HG02885 (cell line): ENCODE measurements around the gene ANTXR1.

Experiments used
- ATAC-seq: cut with Tn5 transposase; IDR thresholded peaks from one replicate; pipeline ENCODE4 v1.9.1; 2021; ENCODE audit warnings: mild to moderate bottlenecking; ENCODE audit not compliant: unreplicated experiment, poor library complexity

ANTXR1 gene

DNA sequence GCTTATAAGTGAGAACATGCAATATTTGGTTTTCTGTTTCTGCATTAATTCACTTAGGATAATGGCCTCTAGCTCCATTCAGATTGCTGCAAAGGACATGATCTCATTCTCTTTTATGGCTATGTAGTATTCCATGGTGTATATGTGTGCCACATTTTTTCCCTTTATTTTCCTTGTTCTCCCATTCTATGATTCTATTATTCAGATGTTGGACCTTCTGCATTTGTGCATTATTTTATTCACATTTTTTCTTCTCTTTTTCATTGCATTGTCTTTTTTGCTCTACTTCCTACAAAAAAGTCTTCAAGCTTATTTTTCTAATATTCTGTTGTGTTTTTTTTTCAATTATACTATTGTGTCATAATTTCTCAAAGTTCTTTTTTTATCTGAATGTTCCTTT, 11.1 kb upstream of the ANTXR1 start:
- no peak for ATAC-seq

DNA sequence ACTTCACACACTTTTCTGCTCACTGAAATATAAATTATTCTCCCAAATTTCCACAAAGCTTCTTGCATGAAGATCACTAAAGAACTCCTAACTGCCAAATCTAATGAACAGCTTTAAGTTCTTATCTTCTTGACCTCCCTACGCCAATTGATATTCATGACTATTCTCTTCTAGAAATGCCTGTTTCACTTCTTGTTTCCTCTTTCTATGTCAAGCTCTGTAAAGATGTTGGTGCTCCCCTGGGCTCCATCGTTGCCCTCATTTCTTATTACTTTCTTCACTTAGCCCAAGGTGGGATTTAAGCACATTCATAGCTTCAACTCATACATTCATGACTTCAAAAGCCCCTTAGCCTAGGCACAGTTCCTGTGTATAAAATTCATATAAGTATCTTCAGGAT, 9.2 kb upstream of the ANTXR1 start:
- ATAC-seq = no peak

DNA sequence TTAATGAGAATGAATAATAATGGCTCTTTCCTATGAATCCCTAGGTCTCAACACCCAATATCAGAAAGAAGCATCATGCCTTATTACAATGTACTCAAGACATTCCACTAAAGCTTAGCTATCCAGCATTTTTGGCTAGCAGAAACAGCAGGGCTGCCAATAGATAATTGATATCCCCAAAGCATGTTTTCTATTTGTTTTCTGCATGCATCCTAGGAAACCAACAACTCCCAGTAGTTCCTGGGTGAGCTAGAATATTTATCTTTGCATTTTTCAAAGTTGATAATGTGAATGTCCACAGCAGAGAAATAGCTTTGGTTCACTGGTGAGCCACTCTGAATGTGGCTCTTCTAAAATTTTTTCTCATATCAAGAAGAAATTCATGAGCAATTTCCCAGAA, 5.8 kb upstream of the ANTXR1 start:
- ATAC-seq = no peak

DNA sequence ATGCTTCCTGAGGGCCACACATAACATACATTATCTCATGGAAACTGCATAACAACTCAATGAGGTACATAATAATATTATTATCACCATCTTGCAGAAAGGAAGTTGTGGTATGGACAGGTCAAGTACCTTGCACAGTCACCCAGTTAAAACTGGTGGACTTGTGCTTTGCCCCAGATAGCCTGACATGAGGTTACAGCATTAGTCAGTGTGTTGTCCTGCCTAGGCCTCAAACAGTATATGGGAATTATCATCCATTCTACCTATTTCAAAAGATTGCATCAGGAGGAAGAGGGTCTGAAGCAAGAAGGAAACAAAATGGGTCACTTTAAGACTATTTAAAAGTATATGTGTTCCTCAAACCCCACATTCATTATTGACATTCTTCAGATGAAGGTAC, 5.4 kb upstream of the ANTXR1 start:
- ATAC-seq = no peak

DNA sequence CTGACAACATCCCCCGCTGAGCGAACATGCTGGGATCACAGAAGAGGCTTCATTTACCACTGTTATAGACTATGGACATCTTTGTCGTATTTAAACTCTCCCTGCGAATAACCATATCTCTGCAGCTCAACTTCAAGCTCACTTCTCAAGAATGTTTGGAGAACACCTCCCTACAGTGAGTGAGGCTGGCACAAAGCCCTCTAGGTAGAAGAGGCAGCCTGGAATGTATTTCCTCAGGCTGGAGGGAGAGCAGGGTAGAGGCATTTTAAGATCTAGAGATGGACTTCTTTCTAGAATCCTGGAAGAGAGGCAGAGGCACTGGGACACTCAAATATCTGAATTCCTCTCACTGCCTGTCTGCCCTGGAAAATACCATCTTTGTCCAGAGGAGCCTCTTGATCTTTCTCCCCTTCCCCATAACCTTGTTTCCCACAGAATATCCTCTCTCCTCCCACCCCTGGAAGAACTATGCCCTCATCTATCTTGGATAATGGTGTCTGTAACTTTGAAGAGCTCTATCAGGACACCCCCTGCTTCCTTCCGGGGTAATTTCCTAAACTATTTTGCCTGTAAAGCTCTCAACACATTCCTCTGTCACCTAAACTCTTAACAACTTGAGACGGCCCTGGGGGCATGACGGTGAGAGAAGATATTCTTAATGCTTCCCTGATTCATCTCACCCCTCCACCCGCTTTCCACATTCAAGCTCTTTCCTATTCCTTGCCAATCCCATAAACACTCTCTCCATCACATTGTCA, 2.4 kb upstream of the ANTXR1 start:
- ATAC-seq = no peak

DNA sequence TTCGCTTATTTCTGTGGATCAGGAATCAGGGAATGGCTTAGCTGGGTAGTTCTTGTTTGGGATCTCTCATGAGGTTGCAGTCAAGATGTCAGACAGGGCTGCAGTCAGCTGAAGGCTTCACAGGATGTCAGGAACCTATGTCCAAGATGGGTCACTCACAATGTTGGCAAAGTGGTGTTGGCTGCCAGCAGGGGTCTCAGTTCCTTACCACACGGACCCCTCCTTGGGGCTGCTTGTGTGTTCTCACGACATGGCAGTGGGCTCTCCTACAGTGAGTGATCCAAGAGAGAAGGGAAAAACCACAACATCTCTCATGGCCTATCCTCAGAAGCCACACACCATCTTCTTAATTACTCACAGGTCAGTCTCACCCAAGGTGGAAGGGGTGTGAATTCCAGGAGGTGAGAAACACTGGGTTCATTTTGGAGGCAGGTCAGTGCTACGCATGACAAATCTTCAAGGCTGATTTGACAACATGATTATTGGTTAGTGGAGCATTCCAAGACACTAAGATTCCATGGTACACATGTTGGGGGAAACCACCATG, 1.3 kb upstream of the ANTXR1 start:
- ATAC-seq = no peak

DNA sequence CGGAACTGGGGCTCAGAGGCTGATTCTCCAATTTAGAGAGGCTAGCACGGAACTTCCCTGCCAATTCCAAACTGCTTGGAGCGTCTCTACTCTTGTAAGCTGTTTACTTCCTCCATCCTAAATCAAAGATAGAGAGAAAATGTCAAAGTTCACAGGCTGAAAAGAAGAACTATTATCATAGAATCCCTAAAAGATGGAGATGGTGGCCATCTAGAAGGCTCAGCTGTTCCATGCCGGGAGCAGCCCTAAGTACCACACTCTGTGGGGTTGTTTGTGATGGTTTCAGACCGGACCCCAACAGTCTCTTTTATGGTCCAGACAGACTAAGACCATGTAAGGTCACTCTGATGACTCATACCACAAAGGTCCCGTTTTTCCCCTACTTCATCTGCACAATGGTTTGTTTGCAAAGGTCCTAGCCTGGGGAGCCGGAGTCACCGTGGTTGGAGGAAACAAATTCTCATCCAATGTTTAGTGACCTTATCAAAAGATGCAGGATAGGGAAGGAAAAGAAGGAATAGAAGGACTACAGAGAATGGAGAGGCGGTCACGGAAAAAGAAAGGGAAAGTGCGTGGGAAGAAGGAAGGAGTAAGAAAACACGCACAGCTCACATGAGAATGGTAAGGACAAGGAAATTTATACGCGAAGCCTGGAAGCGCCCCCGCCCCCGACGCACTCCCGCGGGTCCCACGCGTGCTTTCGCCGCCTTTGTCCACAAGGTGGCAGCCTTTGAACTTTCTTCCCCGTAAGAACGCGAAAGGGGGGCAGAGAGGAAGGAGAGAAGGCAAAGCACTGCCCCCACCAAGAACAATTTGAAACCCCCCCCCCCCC, 453 bp upstream of the ANTXR1 start:
- peak; percentile 65 for ATAC-seq

DNA sequence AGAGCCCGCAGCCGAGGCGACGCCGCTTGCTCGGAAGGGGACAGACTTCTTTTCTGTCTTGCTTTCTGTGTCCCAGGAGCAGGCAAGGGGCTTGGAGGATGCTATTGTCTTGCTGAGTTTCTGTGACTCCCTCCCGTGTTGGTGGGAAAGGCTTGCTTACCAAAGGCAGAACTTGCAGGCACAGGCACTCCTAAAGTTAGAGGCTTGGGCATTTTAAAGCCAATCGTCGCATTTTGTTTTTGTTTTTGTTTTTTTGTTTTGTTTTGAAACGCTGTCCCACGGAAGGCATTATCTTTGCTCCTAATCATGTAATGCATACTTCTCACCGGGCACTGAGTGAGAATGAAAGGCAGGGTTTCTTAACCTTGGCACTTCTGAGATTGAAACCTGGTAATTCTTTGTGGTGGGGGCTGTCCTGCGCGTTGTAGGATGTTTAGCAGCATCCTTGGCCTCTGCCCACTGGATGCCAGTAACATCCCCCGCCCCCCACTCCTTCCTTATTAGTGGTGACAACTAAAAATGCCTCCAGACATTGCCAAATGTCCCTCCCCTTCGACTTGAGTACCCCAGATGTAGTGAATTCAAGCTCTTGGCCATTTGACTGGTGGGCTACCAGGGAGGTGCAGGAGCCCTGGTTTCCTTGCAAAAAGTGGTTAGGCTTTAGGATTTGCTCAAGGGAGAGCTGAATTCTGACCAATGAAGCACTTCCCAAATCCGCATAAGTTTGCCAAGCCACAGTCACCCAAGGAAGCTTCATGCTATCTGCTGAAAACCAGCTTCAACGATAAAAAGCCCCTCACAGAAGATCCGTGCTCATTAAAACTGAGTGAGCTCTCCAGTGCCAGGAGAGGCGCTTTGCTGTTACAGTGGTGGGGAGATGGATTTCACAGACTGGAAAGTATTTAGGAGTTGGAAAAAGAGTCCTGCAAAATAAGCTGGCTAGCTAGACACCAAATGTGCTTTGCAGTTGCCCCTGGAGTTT, 1.2 kb downstream of the ANTXR1 start:
- no peak for ATAC-seq

DNA sequence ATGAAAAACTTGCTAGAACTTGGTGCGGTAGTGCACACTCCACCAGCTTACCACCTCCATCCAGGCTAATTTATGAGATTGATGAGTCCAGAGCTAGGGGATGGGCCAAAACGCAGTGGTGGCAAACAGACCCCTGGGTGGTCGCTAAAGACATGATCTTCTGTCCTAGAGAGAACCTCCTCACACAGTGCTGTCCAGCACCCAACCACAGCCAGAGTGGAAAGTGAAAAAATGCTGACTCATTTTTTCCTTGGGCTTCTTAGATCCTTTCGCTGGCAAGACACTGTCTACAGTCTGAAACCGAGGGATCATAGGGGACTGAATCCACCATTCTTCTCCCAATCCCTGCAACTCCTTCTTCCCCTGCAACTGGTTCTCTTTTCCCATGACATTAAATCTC, 4.1 kb downstream of the ANTXR1 start:
- ATAC-seq = no peak

DNA sequence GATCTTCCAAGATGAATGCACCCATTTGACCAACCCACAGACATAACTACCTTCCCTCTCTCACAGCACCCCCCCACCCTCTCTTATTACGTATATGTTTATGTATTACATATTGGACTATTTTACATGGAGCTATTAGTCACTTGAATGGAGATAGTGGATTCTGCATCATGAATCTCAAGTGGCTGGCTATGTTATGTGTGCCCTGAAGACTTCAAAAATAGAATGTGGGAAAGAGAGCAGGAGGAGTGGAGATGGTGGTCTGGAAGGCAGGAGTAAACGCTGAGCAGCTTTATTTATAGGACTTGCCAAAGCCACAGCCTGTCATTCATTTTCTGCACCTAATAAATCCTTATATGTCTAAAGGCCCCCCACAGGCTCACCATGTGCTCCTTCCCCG, 4.9 kb downstream of the ANTXR1 start:
- ATAC-seq = no peak

DNA sequence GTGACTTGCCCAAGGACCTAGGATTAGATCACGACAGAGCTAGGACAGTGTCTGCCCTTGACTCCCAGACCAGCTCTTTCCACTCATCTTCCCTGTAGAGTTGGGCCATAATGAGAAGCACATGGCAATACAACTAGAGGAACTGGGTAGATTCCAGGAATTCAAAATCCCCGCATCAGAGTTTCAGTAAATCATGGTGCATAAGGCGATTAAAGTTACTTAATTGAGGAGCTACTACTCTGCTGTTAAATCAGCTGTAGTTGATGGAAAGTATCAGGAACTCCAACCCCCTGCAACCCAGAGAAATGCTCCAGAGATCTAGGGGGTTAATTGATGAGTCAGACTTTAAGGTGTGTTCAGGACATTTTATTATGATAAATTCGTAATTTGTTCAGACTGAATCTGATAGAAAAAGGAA, 5.7 kb downstream of the ANTXR1 start:
- no peak for ATAC-seq

DNA sequence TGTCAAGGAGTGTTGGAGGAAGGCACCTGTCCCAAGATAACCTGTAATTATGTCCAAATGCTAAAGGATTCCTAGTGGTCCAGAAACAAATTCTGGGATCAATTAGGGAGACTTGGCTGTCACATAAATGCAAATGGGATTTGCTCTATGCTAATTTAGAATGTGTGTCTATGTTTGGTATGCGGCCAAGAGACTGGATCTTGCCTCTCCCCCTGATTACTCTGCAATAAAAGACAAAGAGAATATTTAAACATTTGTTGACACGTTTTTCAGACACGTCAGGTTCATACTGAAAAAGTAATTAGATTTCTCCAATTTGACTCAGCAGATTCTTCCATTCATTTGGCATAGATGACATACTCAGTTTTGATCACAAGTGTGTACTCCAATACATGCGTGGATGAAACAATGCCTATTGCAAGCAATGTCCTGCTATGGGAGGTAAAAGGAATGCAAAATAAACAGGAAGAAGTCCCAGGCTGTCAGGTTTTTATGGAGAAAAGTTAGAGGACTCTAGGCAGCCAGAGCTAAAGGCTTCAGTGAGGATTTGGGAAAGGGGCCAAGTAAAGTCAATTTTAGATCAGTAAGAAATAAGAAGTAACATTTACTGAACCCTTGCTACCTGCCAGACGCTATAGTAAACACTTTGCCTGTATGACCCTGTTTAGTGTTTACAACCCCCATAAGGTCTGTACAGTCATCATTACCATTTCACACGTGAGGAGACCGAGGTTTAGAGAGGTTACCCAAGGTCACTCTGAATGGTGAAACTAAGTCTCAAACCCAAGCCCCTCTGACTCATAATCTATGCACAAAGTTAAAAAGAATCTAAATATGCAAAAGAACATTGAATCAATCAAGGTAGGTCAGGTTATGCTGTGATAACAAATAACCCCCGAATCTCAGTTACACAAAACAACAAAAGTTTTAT, 7.8 kb downstream of the ANTXR1 start:
- no peak for ATAC-seq

DNA sequence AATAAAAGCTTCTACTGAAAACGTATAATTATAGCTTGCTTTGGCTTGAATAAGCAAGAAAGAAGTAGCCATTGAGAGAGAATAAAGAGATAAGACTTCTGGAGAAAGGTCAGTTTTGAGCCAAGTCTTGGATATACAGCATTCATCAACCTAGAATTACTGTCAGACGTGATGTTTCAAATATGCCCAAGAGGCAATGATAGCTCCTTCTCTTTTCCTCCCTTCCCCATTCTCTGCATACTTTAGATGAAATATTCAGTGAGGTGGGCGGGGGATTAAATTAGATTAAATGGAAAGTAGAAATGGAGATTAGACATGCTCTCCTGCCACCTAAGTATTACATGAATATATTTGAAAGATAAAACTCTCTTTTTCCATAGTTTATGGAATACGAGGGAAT, 8.7 kb downstream of the ANTXR1 start:
- no peak for ATAC-seq

DNA sequence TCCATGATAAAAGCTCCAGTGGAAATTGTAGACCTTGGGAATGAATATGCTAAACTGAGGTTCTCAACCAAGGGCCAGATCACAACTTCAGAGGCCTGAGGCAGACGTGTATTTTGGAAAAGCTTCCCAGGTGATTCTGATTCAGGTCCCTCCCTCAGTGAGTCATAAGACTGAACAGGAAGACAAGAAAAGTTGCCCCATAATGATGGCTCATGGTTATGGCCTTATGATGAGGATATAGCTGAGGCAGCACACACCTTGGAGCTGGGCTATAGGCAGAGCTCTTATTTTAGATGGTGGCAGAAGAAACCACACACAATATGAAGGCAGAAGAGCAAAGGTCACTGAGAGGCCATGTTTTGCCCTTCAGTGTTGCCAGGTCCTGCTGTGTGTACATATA, 9.6 kb downstream of the ANTXR1 start:
- ATAC-seq = no peak

DNA sequence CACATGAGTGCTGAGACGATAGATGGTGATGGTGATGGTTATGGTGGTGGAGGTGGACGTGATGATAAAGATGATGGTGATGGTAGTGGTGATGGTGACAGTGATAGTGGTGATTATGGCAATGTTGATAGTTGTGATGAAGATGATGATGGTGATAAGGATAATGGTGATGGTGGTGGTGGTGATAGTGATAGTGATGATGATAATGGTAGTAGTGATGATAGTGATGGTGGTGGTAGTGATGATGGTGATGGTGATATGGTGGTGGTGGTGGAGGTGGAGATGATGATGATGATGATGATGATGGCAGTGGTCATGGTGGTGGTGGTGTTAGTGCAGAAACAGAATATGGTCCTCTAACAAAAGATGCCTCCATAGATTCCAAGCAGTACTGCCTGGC, 10.3 kb downstream of the ANTXR1 start:
- ATAC-seq = no peak

DNA sequence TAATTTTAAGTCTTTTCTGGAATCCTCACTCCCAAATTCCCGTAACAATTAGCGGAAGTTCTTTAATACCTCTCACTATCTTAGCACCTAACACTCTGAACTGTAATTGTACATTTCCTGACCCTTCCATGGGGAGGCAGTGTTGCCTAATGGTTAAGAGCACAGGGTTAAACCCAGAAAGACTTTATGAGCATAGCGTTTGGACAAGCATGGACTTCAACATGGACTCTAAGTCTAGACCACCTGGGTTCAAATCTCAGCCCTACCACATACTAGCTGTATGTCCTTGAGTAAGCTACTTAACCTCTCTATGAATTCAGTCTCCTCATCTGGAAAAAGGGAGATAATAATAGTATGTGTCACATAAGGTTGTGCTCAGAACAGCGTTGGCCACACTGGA, 13.0 kb downstream of the ANTXR1 start:
- no peak for ATAC-seq

DNA sequence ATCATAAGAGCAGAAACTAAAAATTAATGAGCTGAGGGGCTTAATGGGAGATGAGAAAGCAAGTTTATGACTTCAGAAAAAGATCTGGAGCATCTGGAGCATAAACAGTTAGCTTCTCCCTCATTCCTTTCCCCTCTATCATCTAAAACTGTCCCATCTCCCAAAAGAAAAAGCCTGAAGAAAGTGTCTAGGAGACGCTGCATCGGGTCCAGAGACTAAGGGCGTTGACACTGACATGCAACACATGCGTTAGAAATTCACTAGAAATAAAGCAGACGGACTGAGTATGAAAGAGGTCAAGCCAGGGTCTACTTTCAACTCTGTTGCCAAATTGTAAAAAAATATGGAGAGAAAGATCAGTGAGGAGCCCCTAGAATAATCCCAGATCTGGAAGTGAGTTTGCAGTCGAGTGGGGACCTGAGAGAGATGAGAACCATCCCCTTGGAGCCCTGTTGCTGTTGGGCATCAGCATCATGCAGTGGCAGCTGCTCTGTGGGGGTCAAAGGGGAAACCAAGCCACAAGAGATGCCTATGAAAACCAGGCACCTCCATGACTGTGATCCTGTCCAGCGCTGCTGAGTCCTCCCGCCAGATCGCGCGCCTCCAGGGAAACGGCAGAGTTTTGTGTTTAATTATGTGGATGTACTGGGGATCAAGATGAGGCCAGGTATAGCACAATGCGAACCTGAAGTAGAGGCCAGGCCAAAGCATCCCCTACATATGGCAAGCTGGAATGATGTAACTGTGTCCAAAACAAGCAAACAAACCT, 13.9 kb downstream of the ANTXR1 start:
- no peak for ATAC-seq

DNA sequence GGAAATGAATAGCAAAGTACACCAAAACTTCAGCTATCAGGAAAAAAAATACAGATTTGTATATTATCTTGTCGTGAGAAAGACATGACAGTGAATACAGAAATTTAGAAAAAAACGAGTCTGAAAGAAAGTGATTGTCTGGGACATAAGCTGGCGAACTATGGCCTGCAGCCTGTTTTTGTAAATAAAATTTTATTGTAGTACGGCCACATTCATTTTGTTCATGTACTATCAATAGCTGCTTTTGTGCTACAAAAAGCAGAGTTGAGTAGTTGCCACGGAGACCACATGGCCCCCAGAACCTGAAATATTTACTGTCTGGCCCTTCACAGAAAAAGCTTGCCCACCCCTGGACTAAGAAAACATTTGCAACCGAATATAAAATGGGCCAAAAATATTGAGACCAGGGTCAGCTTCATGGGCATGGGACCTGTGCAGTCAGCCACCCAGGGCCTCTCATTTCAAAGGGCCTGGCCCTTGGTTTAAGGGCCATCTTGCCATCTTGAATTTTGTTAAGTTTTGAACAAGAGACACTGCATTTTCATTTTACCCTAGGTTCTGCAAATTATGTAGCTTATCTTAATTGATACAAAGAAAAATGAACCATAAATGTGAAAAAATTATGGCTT, 17.9 kb downstream of the ANTXR1 start:
- ATAC-seq = no peak
